Suprapubic skin (tissue), 4 donors: ENCODE results near the gene HOXB5.

Experiments used
- POLR2A ChIP-seq, 2 donors: fragments of 450-650 bp; IDR thresholded peaks; one replicate each; pipeline ENCODE4 v1.6.1; 2017; ENCODE audit warnings: antibody characterized with exemption in 2 of 2, mild to moderate bottlenecking in 2 of 2, moderate library complexity in 2 of 2
- POLR2AphosphoS5 ChIP-seq, 3 donors: sonication (generic); formaldehyde crosslinking; IDR thresholded peaks; one replicate each; pipeline ENCODE4 v1.6.1; 2017; ENCODE audit warnings: antibody characterized with exemption in 3 of 3

DNA sequence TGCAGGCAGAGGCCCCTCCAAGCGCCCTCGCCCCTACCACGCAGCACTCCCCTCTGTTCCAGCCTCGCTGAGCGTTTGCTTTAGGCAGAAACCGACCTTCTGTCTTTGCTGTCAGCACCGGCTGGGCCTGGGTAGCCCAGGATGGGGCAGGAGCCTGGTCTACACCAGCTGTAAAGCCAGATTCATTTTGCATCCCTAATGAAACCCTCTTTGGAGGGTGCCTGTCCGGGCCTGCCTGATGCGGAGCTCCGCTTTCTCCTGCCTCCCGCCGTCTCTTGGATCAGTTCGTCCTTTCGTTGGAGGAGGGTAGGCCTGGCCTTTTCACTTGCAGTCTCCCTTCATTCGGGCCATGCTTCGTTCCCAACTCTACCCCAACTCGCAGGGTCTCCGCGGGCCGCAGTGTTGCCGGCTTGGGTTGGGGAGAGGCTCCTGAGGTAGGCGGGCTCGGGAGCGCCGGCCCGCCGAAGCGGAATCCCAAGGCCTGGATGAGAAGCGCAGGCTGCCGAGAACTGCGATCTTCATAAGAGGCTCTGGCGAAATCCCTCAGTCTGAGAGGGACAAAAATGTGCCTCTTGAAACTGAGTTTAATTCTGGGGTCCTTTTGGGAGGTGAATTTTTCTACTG lies 26.4 kb upstream of the HOXB5 start:
- TF ChIP-seq POLR2A (IDR thresholded peaks at IDR 0.05) (no peak), POLR2AphosphoS5 (IDR thresholded peaks at IDR 0.05) (no peak)
